Stomach (tissue), 9 donors: Measurements from ENCODE around the gene GAS2. TPM values are rescaled to one million over a fixed set of nuclear protein-coding genes. Genes with fewer than 3 reads are reported as not detected.

Source experiments
- DNase-seq, 2 donors: peaks; one replicate each; pipeline versions ENCODE4 v3.0.0 to v3.0.0-alpha.2; 2013 to 2019
- H3K27ac ChIP-seq, 5 donors: fragments of 200-600 bp in 4 of 5; sonication (generic) in 4 of 5; one replicate each; pipeline ENCODE4 v1.5.1; 2013 to 2019; ENCODE audit warnings: mild to moderate bottlenecking in 1 of 5, moderate library complexity in 1 of 5
- H3K27me3 ChIP-seq, 3 donors: fragments of 200-600 bp; sonication (generic); one replicate each; pipeline ENCODE4 v1.5.1; 2017 to 2019; ENCODE audit warnings: mixed run types in 1 of 3
- H3K36me3 ChIP-seq, 4 donors: fragments of 200-600 bp; sonication (generic); 1 replicate in 3 of 4; 2 replicates in 1 of 4; pipeline ENCODE4 v1.5.1; 2016 to 2019
- H3K4me1 ChIP-seq, 4 donors: fragments of 200-600 bp; sonication (generic); one replicate each; pipeline ENCODE4 v1.5.1; 2016 to 2019
- H3K4me3 ChIP-seq, 4 donors: fragments of 200-600 bp; sonication (generic) in 3 of 4; one replicate each; pipeline ENCODE4 v1.5.1; 2016 to 2019; ENCODE audit warnings: mild to moderate bottlenecking in 1 of 4
- H3K9me3 ChIP-seq, 4 donors: fragments of 200-600 bp; sonication (generic); one replicate each; pipeline ENCODE4 v1.5.1; 2016 to 2019
- EP300 ChIP-seq: sonication (generic); formaldehyde crosslinking; IDR thresholded peaks from one replicate; pipeline ENCODE4 v1.6.1; 2017; ENCODE audit warnings: antibody characterized with exemption
- POLR2A ChIP-seq, 4 donors: fragments of 450-650 bp; IDR thresholded peaks; one replicate each; pipeline ENCODE4 v1.6.1; 2016; ENCODE audit warnings: antibody characterized with exemption in 4 of 4, control low read depth in 2 of 4, mild to moderate bottlenecking in 1 of 4, moderate library complexity in 1 of 4
- POLR2AphosphoS5 ChIP-seq, 3 donors: sonication (generic); formaldehyde crosslinking; IDR thresholded peaks; one replicate each; pipeline ENCODE4 v1.6.1; 2016; ENCODE audit warnings: antibody characterized with exemption in 3 of 3
- WGBS, 5 donors: extraction: QIAGEN DNeasy Blood & Tissue Kit in 3 of 5; methylation state at CpG; one replicate each; pipeline versions ENCODE4 v1.1.5 to v1.1.7; 2013 to 2018; 5-methylcytosine and 5-hydroxymethylcytosine counted together
- intact Hi-C: fragments of 100-400 bp; cut with DNase I; formaldehyde crosslinking; loops from one replicate; pipeline ENCODE4 v1.15.1; 2023; ENCODE audit warnings: low total_unique reads
- polyA plus RNA-seq, 3 donors: library from polyadenylated mRNA; stranded (reverse); fragments of 200-250 nt; gene quantifications; one replicate each; pipeline ENCODE4 v1.2.3, GENCODE V29; 2013
- total RNA-seq, 5 donors: library from RNA; depleted of rRNA; stranded (reverse); fragments of >200 nt; gene quantifications; one replicate each; pipeline versions ENCODE4 v1.1.0 to v1.2.3, GENCODE V29; 2014 to 2016
- TF ChIP-seq, protein P1 (sequence below), 7 experiments: fragments of 450-650 bp in 4 of 7; fragments of 200-600 bp in 3 of 7; sonication (generic) in 3 of 7; IDR thresholded peaks; one replicate each; pipeline ENCODE4 v1.5.1; 2016 to 2019; ENCODE audit warnings: antibody characterized with exemption in 7 of 7, control low read depth in 2 of 7, mild to moderate bottlenecking in 1 of 7
- donor health status: healthy with polysubstance abuse.
- donor health status: Bipolar disorder and iron deficiency.
- donor health status: healthy.

The GAS2 gene
- total and polyA plus RNA-seq, 8 donors, result 0.45 to 39.4 (median 3.7) TPM

DNA sequence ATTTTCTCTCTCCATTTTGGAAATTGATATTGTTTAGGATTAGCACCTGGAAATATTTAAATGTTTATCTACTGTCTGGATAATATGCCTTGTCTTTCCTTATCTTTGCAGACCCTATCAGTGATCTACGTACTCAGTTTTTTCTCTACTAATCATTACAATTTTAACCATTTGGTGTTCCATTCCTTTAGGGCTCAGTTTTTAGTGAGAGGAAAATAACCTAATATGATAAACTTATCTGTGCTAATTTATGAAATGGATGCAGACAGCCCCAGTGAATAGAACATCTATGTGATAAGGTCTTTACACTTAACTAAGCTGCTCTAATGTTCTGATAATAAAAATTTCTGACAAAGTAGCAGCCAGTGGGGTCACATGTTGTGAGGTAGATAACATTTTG lies 94.7 kb downstream of the GAS2 start:
- no peaks in the 10 kb centered on the region for H3K4me1 ChIP-seq
- H3K36me3 ChIP-seq, result no peaks in the 10 kb centered on the region
- WGBS, 5 donors, result 24 to 38% (median 30%) methylated on average over 1 of the region's 1 CpG
- no peak for DNase-seq
- no peaks in the 10 kb centered on the region for H3K9me3 ChIP-seq
- H3K4me3 ChIP-seq, result no peak overlapping the region
- intact Hi-C loops, result no loop called here
- TF ChIP-seq, protein P1, sequence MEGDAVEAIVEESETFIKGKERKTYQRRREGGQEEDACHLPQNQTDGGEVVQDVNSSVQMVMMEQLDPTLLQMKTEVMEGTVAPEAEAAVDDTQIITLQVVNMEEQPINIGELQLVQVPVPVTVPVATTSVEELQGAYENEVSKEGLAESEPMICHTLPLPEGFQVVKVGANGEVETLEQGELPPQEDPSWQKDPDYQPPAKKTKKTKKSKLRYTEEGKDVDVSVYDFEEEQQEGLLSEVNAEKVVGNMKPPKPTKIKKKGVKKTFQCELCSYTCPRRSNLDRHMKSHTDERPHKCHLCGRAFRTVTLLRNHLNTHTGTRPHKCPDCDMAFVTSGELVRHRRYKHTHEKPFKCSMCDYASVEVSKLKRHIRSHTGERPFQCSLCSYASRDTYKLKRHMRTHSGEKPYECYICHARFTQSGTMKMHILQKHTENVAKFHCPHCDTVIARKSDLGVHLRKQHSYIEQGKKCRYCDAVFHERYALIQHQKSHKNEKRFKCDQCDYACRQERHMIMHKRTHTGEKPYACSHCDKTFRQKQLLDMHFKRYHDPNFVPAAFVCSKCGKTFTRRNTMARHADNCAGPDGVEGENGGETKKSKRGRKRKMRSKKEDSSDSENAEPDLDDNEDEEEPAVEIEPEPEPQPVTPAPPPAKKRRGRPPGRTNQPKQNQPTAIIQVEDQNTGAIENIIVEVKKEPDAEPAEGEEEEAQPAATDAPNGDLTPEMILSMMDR (IDR thresholded peaks at IDR 0.05), result no peak
- TF ChIP-seq POLR2AphosphoS5 (IDR thresholded peaks at IDR 0.05) (no peak), EP300 (no peak), POLR2A (IDR thresholded peaks at IDR 0.05) (no peak)
- H3K27me3 ChIP-seq, result no peaks in the 10 kb centered on the region
- no peak overlapping the region for H3K27ac ChIP-seq

DNA sequence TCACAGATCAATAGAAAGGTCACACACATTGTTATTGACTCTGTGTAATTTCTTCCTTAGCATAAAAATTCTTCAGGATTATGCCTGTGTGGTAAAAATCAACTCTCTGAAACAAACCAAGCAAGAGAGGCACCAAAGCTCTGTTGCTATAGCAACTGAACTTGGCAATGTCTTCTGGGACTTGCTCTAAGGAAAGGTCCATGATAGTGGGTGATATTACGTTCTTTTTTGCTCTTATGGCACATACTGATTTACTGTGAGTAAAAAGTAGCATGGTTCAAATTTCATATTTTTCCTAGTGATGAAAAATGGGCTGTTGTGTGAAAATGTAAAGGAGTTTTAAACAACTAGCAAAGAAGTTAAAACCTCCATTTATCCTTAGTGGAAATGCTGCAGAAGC lies 96.8 kb downstream of the GAS2 start:
- Histone ChIP-seq H3K36me3 (no peaks in the 10 kb centered on the region), H3K27ac (no peak overlapping the region), H3K4me3 (no peak overlapping the region), H3K27me3 (no peaks in the 10 kb centered on the region), H3K4me1 (no peaks in the 10 kb centered on the region), H3K9me3 (no peaks in the 10 kb centered on the region)
- intact Hi-C loops, result no loop called here
- DNase-seq, result peak in 1 of 2 donors; percentile 8
- 59 to 77% (median 71%) methylated on average over 1 of the region's 1 CpG for WGBS, 5 donors
- TF ChIP-seq, protein P1 (IDR thresholded peaks at IDR 0.05), result no peak
- TF ChIP-seq POLR2AphosphoS5 (IDR thresholded peaks at IDR 0.05) (no peak), EP300 (no peak), POLR2A (IDR thresholded peaks at IDR 0.05) (no peak)

DNA sequence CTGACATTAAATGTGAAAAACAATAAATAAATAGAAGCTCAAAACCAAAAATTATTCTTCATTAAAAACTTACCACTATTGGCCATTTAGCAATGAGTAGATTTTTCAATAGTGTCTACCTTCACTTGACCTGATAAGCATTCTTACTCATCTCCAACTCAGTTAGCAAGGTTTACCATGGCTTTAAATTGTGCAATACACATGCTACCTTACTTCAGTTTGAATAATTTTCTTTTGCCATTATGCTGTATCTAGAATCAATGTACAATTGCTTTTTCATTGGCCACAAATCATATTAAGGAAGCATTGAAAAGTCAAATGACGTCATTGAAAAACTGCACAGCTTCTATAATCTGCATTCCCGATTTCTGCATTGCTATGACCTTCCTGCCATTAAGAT lies 98.3 kb downstream of the GAS2 start:
- no peaks in the 10 kb centered on the region for H3K36me3 ChIP-seq
- no peaks in the 10 kb centered on the region for H3K9me3 ChIP-seq
- TF ChIP-seq POLR2A (IDR thresholded peaks at IDR 0.05) (no peak), EP300 (no peak), POLR2AphosphoS5 (IDR thresholded peaks at IDR 0.05) (no peak)
- TF ChIP-seq, protein P1 (IDR thresholded peaks at IDR 0.05), result no peak
- no peak for DNase-seq
- no peaks in the 10 kb centered on the region for H3K27me3 ChIP-seq
- H3K27ac ChIP-seq, result no peak overlapping the region
- H3K4me1 ChIP-seq, result no peaks in the 10 kb centered on the region
- intact Hi-C loops, result no loop called here
- no peak overlapping the region for H3K4me3 ChIP-seq
- 85 to 97% (median 93%) methylated on average over 2 of the region's 2 CpGs for WGBS, 5 donors

DNA sequence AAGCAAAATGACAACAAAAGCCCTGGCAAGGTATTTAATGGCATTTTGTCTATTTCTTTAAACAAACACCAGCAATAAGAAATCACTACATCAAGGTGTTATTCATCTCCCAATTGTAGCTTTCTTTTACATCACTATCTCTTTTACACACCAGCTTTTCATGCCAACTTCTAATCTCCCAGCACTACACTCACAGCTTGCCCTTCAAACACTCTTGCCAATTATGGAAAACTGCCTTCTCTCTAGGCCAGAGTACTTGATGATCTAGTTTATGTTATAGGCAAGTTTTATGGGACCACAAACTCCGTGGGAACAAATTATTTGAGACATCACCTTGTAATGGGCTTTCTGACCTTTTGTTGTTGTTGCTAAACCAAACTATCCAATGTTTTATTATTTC lies 101.9 kb downstream of the GAS2 start:
- WGBS, 5 donors, result 63 to 74% (median 70%) methylated on average over 1 of the region's 1 CpG
- no peak overlapping the region for H3K27ac ChIP-seq
- no peak for TF ChIP-seq POLR2AphosphoS5 (IDR thresholded peaks at IDR 0.05)
- no peak for TF ChIP-seq POLR2A (IDR thresholded peaks at IDR 0.05)
- TF ChIP-seq, protein P1 (IDR thresholded peaks at IDR 0.05), result no peak
- TF ChIP-seq EP300, result no peak
- H3K36me3 ChIP-seq, result no peaks in the 10 kb centered on the region
- no peak overlapping the region for H3K4me3 ChIP-seq
- no peaks in the 10 kb centered on the region for H3K4me1 ChIP-seq
- no peaks in the 10 kb centered on the region for H3K9me3 ChIP-seq
- no peak for DNase-seq
- H3K27me3 ChIP-seq, result no peaks in the 10 kb centered on the region
- intact Hi-C loops, result no loop called here
